Measurements from ENCODE around the gene PPT2. TPM values are rescaled to one million over a fixed set of nuclear protein-coding genes. Genes with fewer than 3 reads are reported as not detected.

PPT2 gene
- total RNA-seq, 3 donors from 2014 or later (not counting 1 experiment from before 2014, with no cell fraction given), result 16.3 to 28.3 (median 19.0) TPM

DNA sequence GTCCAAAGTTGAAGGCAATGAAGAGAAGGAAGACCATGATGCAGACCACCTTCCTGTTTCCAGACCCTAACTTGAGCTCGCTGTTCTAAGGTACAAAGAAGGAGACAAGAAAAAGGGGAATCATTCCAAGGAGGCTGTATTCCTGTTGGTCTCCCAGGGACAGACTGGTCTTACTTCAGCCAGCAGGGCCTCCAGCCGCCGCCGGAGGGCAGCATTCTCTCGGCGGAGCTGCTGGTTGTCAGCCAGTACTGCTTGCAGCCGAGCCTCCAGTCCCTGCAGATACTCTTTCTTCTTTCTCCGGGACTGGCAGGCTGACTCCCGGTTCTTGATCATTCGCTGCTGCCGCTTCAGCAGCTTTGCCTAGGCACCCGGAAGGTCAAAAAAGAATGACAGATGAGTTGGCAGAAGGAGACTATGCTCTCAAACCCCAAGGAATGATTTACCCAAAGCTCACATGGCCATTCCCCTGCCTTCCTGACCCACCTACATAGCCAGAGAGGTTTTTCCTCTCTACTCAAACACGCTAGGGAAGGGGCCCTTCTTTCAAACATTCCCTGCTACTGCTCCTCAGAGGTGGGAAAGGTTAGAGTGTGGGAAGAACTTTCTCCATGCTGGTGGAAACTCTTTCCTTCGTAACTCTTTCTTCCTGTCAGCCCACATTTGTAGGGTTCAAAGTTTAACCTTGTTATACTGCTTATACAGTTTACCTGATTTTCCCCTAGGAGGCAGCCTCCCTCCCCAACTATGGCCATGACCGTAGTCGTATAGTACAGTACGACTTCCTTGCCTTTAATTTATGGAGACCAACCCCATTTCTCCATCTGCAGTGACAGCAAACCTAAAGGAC, 34.9 kb upstream of the PPT2 start:
- Histone ChIP-seq H3K4me1 (ENCODE audit: control insufficient read depth, insufficient read depth, low read length) (no peaks in the 10 kb centered on the region), H3K4me3 (ENCODE audit: low read length) (no peak overlapping the region), H3K27me3 (ENCODE audit: control insufficient read depth, insufficient read depth, low read length) (no peaks in the 10 kb centered on the region), H3K27ac (ENCODE audit: low read length) (no peak overlapping the region), H3K36me3 (ENCODE audit: control insufficient read depth, insufficient read depth, low read length) (peaks cover 60% of the 10 kb centered on the region), H3K9me3 (ENCODE audit: control insufficient read depth, insufficient read depth, low read length) (no peaks in the 10 kb centered on the region)
- TF ChIP-seq, protein P1, sequence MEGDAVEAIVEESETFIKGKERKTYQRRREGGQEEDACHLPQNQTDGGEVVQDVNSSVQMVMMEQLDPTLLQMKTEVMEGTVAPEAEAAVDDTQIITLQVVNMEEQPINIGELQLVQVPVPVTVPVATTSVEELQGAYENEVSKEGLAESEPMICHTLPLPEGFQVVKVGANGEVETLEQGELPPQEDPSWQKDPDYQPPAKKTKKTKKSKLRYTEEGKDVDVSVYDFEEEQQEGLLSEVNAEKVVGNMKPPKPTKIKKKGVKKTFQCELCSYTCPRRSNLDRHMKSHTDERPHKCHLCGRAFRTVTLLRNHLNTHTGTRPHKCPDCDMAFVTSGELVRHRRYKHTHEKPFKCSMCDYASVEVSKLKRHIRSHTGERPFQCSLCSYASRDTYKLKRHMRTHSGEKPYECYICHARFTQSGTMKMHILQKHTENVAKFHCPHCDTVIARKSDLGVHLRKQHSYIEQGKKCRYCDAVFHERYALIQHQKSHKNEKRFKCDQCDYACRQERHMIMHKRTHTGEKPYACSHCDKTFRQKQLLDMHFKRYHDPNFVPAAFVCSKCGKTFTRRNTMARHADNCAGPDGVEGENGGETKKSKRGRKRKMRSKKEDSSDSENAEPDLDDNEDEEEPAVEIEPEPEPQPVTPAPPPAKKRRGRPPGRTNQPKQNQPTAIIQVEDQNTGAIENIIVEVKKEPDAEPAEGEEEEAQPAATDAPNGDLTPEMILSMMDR (IDR thresholded peaks at IDR 0.05), result peak; percentile 79
- ATAC-seq, result peak; percentile 83 to 93 (median 92)
- Mint-ChIP-seq H3K27ac (peak overlapping the region; percentile 41 to 51), H3K9me3 (no peaks in the 10 kb centered on the region), H3K27me3 (ENCODE audit: low read depth in 2 of 2) (no peaks in the 10 kb centered on the region), H3K4me3 (no peak overlapping the region), H3K4me1 (peaks cover under 1 to 22% of the 10 kb centered on the region in 2 donors), H3K36me3 (no peaks in the 10 kb centered on the region)
- DNase-seq, result peak; percentile 64 to 79
- intact Hi-C loops (cut with micrococcal nuclease), result loop anchor here (1.0 to 2.0 kb wide), 2 partner anchors 35 to 126 kb away; partner anchors contain the start of gene PPT2
- WGBS (ENCODE audit: insufficient coverage), result 40% methylated on average over 16 of the region's 17 CpGs

DNA sequence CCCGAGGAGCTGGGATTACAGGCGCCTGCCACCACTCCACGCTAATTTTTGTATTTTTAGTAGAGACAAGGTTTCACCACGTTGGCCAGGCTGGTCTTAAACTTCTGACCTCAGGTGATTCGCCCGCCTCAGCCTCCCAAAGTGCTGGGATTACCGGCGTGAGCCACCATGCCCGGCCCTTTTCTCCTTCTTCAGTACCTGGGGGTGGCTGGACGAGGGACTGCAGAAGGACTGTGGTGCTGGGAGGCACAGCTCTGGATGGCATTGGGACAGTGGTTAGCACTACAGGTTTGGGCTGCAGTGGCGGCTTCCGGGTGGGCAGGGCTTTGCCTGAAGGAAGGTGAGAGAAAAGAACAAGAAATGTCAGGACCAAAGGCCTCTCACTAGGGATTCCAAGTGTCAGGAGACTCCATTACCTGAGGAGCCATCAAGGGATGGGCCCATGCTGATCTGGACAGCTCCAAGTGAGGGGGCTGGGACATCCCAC, 33.3 kb upstream of the PPT2 start:
- peaks cover under 1% of the 10 kb centered on the region for H3K36me3 Mint-ChIP-seq
- intact Hi-C loops (cut with micrococcal nuclease), result no loop called here

DNA sequence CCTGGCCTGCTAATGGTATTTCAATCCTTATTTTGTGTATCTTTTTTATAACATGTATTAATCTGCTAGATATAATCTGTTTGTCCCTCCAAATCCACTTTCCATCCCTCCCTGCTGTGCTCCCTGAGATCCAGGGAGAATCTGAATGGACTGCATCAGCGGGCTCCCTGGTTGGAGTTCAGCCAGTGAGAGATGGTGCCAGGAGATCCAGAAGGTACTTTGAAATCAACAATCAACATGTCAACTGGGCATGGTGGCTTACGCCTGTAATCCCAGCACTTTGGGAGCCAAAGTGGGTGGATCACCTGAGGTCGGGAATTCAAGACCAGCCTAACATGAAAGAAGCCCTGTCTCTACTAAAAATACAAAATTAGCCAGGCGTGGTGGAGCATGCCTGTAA, 30.3 kb upstream of the PPT2 start:
- no peak for ATAC-seq
- intact Hi-C loops (cut with micrococcal nuclease), result no loop called here
- H3K4me1 Mint-ChIP-seq, result peaks cover 33 to 56% of the 10 kb centered on the region in 2 donors

More for the DNA sequence above, 33.3 kb upstream of the PPT2 start:
- Mint-ChIP-seq H3K4me3 (no peak overlapping the region), H3K4me1 (peaks cover 9 to 29% of the 10 kb centered on the region in 2 donors), H3K9me3 (no peaks in the 10 kb centered on the region), H3K27me3 (ENCODE audit: low read depth in 2 of 2) (no peaks in the 10 kb centered on the region), H3K27ac (no peak overlapping the region)
- Histone ChIP-seq H3K36me3 (ENCODE audit: control insufficient read depth, insufficient read depth, low read length) (peaks cover 67% of the 10 kb centered on the region), H3K4me1 (ENCODE audit: control insufficient read depth, insufficient read depth, low read length) (no peaks in the 10 kb centered on the region), H3K4me3 (ENCODE audit: low read length) (no peak overlapping the region), H3K27me3 (ENCODE audit: control insufficient read depth, insufficient read depth, low read length) (no peaks in the 10 kb centered on the region), H3K9me3 (ENCODE audit: control insufficient read depth, insufficient read depth, low read length) (no peaks in the 10 kb centered on the region), H3K27ac (ENCODE audit: low read length) (no peak overlapping the region)
- DNase-seq, result no peak
- 98% methylated on average over 12 of the region's 12 CpGs for WGBS (ENCODE audit: insufficient coverage)
- TF ChIP-seq, protein P1 (IDR thresholded peaks at IDR 0.05), result no peak
- ATAC-seq, result no peak

More for the DNA sequence above, 30.3 kb upstream of the PPT2 start:
- Histone ChIP-seq H3K27me3 (ENCODE audit: control insufficient read depth, insufficient read depth, low read length) (no peaks in the 10 kb centered on the region), H3K27ac (ENCODE audit: low read length) (no peak overlapping the region), H3K4me3 (ENCODE audit: low read length) (no peak overlapping the region), H3K9me3 (ENCODE audit: control insufficient read depth, insufficient read depth, low read length) (no peaks in the 10 kb centered on the region), H3K36me3 (ENCODE audit: control insufficient read depth, insufficient read depth, low read length) (peaks cover 42% of the 10 kb centered on the region), H3K4me1 (ENCODE audit: control insufficient read depth, insufficient read depth, low read length) (peaks cover 18% of the 10 kb centered on the region)
- Mint-ChIP-seq H3K27me3 (ENCODE audit: low read depth in 2 of 2) (no peaks in the 10 kb centered on the region), H3K9me3 (no peaks in the 10 kb centered on the region), H3K36me3 (peaks cover 7% of the 10 kb centered on the region), H3K27ac (no peak overlapping the region), H3K4me3 (no peak overlapping the region)
- no peak for DNase-seq
- WGBS (ENCODE audit: insufficient coverage), result 97% methylated on average over 4 of the region's 4 CpGs
- TF ChIP-seq, protein P1 (IDR thresholded peaks at IDR 0.05), result no peak

Measured in natural killer cell (primary cell).